ENCODE results near the gene PAXX.

The PAXX gene

DNA sequence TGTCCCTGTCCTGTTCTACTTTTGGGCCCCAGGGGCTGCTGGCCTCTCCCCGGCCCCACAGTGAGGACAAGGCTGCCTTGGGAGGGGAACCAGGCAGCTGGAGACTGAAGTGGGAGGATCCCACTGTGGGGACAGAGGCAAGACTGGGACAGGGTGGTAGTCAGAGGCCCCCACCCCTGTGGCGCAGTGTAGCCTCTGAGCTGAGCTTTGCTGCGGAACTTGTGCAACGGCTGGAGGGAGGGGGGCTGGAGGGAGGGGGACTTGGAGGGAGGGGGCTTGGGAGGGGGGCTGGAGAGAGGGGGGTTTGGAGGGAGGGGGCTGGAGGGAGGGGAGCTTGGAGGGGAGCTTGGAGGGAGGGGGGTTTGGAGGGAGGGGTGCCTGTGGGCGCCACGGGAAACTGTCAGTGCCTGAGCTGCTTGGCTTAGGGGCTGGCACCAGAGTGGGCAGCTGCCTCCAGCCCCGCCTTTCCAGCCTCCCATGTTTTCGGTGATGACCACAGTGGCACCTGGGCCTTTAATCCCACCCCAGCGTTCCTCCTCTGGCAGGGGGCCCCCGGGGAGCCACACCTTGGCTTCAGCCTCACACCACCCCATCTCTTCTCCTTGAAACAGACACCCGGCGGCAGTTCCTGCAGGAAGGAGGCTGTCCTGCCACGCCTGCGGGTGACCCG is 42.0 kb downstream of the PAXX start:
- H3K4me3 ChIP-seq (IDR thresholded peaks at IDR 0.05; ENCODE audit: insufficient read depth, low read depth, low read length), result no peak overlapping the region
- no peak overlapping the region for H3K9ac ChIP-seq
- peak overlapping the region; percentile 74 for H3K4me2 ChIP-seq
- TF ChIP-seq, protein P1, sequence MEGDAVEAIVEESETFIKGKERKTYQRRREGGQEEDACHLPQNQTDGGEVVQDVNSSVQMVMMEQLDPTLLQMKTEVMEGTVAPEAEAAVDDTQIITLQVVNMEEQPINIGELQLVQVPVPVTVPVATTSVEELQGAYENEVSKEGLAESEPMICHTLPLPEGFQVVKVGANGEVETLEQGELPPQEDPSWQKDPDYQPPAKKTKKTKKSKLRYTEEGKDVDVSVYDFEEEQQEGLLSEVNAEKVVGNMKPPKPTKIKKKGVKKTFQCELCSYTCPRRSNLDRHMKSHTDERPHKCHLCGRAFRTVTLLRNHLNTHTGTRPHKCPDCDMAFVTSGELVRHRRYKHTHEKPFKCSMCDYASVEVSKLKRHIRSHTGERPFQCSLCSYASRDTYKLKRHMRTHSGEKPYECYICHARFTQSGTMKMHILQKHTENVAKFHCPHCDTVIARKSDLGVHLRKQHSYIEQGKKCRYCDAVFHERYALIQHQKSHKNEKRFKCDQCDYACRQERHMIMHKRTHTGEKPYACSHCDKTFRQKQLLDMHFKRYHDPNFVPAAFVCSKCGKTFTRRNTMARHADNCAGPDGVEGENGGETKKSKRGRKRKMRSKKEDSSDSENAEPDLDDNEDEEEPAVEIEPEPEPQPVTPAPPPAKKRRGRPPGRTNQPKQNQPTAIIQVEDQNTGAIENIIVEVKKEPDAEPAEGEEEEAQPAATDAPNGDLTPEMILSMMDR (conservative IDR thresholded peaks at IDR 0.05; ENCODE audit: low read depth, low read length), result no peak
- H4K20me1 ChIP-seq (ENCODE audit: insufficient read depth), result no peaks in the 10 kb centered on the region
- H3K79me2 ChIP-seq (ENCODE audit: insufficient read depth, low read depth), result no peaks in the 10 kb centered on the region
- H3K27me3 ChIP-seq (ENCODE audit: insufficient read depth, low read depth), result peaks cover 29% of the 10 kb centered on the region
- H3K4me1 ChIP-seq (ENCODE audit: low read depth, poor library complexity, severe bottlenecking), result peaks cover 35% of the 10 kb centered on the region
- H3K36me3 ChIP-seq (ENCODE audit: insufficient read depth), result no peaks in the 10 kb centered on the region
- peak overlapping the region; percentile 76 for H2AFZ ChIP-seq (ENCODE audit: low read depth)
- H3K27ac ChIP-seq, result no peak overlapping the region

DNA sequence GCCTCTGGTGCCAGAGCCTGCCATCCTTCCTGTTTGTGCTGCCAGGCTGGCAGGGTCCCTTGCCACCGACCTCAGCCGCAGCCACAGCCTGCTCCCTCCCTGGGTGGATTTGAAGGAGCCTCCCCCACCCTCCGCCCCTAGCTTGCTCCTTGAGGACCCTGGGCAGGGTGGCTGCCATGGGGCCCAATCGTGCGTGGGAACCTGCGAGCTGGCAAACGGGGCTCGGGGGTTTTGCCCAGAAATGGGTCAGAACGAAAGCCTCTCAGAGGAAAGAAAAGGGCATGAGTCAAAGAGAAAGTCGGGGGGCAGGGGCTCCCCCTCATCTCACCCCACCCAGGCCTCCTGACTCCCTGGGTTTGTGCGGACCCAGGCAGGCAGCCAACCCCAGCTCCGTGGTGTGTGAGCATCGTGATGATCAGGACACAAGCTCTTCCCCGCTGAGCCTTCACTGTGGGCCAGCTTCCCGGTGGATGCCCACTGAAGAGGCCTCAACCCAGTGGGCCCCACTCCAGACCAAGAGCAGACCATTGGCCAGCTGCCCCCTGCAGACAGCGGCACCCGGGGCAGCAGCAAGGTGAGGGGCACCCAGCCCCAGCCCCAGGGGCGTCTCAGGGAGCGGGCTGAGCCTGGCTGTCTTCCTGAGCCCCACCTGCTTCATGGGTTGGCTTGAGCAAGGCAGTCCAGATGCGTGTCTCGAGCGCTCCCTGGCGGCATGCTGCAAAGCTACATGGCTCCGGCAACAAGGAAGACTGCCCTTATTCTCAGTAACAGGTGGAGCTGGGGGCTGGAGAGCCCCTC is 42.7 kb downstream of the PAXX start:
- TF ChIP-seq, protein P1 (conservative IDR thresholded peaks at IDR 0.05; ENCODE audit: low read depth, low read length), result peak; percentile 86
- Histone ChIP-seq H3K79me2 (ENCODE audit: insufficient read depth, low read depth) (no peaks in the 10 kb centered on the region), H3K4me1 (ENCODE audit: low read depth, poor library complexity, severe bottlenecking) (peaks cover 28% of the 10 kb centered on the region), H3K4me3 (IDR thresholded peaks at IDR 0.05; ENCODE audit: insufficient read depth, low read depth, low read length) (no peak overlapping the region), H4K20me1 (ENCODE audit: insufficient read depth) (no peaks in the 10 kb centered on the region), H3K27me3 (ENCODE audit: insufficient read depth, low read depth) (peaks cover 36% of the 10 kb centered on the region), H3K9ac (no peak overlapping the region), H3K36me3 (ENCODE audit: insufficient read depth) (no peaks in the 10 kb centered on the region), H3K4me2 (peak overlapping the region; percentile 74), H3K27ac (no peak overlapping the region), H2AFZ (ENCODE audit: low read depth) (peak overlapping the region; percentile 76)

DNA sequence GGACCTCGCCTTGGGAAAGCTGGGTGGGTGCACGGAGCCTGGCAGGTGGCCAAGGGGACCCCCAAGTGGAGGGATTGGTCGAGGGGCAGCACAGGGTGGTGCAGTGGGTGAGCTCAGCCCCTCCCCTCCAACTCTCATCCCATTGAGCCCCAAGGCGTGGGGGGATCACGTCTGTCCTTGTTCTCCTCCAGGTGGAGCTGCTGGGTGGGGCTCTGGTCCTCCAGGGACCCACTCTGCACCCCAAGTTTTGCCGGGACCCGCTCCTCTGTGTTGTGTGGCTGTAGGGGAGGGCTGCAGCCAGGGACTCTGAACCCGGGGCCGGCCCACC is 43.2 kb downstream of the PAXX start:
- Histone ChIP-seq H2AFZ (ENCODE audit: low read depth) (no peak overlapping the region; the same call in 1 of the 2 replicates), H3K9ac (no peak overlapping the region), H3K4me3 (IDR thresholded peaks at IDR 0.05; ENCODE audit: insufficient read depth, low read depth, low read length) (no peak overlapping the region), H3K79me2 (ENCODE audit: insufficient read depth, low read depth) (no peaks in the 10 kb centered on the region), H3K36me3 (ENCODE audit: insufficient read depth) (no peaks in the 10 kb centered on the region), H3K27me3 (ENCODE audit: insufficient read depth, low read depth) (peaks cover 38% of the 10 kb centered on the region), H3K27ac (no peak overlapping the region), H3K4me2 (peak overlapping the region; percentile 74; the same call in 1 of the 2 replicates), H3K4me1 (ENCODE audit: low read depth, poor library complexity, severe bottlenecking) (peaks cover 22% of the 10 kb centered on the region), H4K20me1 (ENCODE audit: insufficient read depth) (no peaks in the 10 kb centered on the region)
- TF ChIP-seq, protein P1 (conservative IDR thresholded peaks at IDR 0.05; ENCODE audit: low read depth, low read length), result peak; percentile 52

DNA sequence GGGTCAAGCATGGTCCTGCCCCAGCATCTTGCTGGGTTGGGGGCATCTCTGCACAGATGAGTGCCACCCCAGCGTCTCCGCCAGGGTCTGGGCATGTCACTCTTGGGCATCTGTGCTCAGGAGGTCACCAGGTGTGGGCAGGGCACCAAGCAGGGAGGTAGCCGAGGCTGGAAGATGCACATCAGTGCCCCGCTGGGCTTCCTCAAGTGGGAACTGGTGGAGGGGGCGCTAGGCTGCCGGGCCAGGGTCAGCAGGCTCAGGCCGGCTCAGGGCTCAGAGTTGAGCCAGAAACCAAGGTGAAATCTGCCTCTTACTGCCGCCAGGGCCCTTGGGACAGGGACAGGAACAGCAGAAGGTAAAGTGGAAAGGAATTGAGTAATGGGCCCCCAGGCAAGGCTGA is 43.7 kb downstream of the PAXX start:
- H3K27ac ChIP-seq, result no peak overlapping the region

More for the DNA sequence above, 43.7 kb downstream of the PAXX start:
- Histone ChIP-seq H4K20me1 (ENCODE audit: insufficient read depth) (no peaks in the 10 kb centered on the region), H3K36me3 (ENCODE audit: insufficient read depth) (no peaks in the 10 kb centered on the region), H3K4me3 (IDR thresholded peaks at IDR 0.05; ENCODE audit: insufficient read depth, low read depth, low read length) (no peak overlapping the region), H3K9ac (no peak overlapping the region), H3K4me1 (ENCODE audit: low read depth, poor library complexity, severe bottlenecking) (peaks cover 18% of the 10 kb centered on the region), H3K4me2 (no peak overlapping the region), H3K27me3 (ENCODE audit: insufficient read depth, low read depth) (peaks cover 43% of the 10 kb centered on the region), H3K79me2 (ENCODE audit: insufficient read depth, low read depth) (no peaks in the 10 kb centered on the region), H2AFZ (ENCODE audit: low read depth) (no peak overlapping the region)
- TF ChIP-seq, protein P1 (conservative IDR thresholded peaks at IDR 0.05; ENCODE audit: low read depth, low read length), result no peak
